H1 (cell line): ENCODE measurements around the gene RNF149. TPM values are rescaled to one million over a fixed set of nuclear protein-coding genes. Genes with fewer than 3 reads are reported as not detected.

ENCODE experiments used
- CTCF ChIA-PET: fragments of 300-600 bp; sonication (Branson Sonifier 250); formaldehyde crosslinking; loops from one replicate; lab custom pipeline; 2021; ENCODE audit not compliant: partially characterized antibody; lab: Charles Lee
- POLR2A ChIA-PET: fragments of 300-600 bp; sonication (Branson Sonifier 250); formaldehyde crosslinking; loops from one replicate; lab custom pipeline; 2021; ENCODE audit warnings: inconsistent platforms; ENCODE audit not compliant: partially characterized antibody; lab: Charles Lee
- DNase-seq, 2 experiments: peaks; one replicate each; pipeline versions ENCODE4 v3.0.0 to v3.0.0-alpha.2; 2010 to 2022; ENCODE audit warnings: low spot score in 2 of 2, low read depth in 1 of 2, mixed read lengths in 1 of 2
- FAIRE-seq: peaks from 2 replicates; lab custom pipeline; 2011; peaks lifted over from hg19 to GRCh38; lab: Jason Lieb, UNC
- H2AFZ ChIP-seq: 2 replicates; pipeline ENCODE4 v1.8.1; 2012; ENCODE audit warnings: low read length, inconsistent platforms
- H2AK5ac ChIP-seq: 2 replicates; pipeline ENCODE4 v1.6.1; 2013; ENCODE audit warnings: low read depth, low read length
- H2BK120ac ChIP-seq: replicated peaks from 2 replicates; pipeline ENCODE3; 2013; ENCODE audit warnings: low read depth, low read length, inconsistent platforms
- H2BK12ac ChIP-seq: 2 replicates; pipeline ENCODE4 v1.6.1; 2013; ENCODE audit warnings: low read depth, low read length
- H2BK15ac ChIP-seq: 2 replicates; pipeline ENCODE4 v1.6.1; 2013; ENCODE audit warnings: low read length
- H2BK20ac ChIP-seq: 2 replicates; pipeline ENCODE4 v1.6.1; 2013; ENCODE audit warnings: low read length
- H2BK5ac ChIP-seq: 2 replicates; pipeline ENCODE4 v1.6.1; 2013; ENCODE audit warnings: low read depth, low read length
- H3K14ac ChIP-seq: 2 replicates; pipeline ENCODE4 v1.6.1; 2013; ENCODE audit warnings: inconsistent platforms; ENCODE audit not compliant: insufficient read length
- H3K18ac ChIP-seq: 2 replicates; pipeline ENCODE4 v1.6.1; 2013; ENCODE audit warnings: low read length; ENCODE audit errors: extremely low read depth
- H3K23ac ChIP-seq: 2 replicates; pipeline ENCODE4 v1.6.1; 2013; ENCODE audit warnings: inconsistent platforms; ENCODE audit not compliant: insufficient read length
- H3K23me2 ChIP-seq: 2 replicates; pipeline ENCODE4 v1.6.1; 2013; ENCODE audit warnings: low read depth, low read length
- H3K27ac ChIP-seq: 2 replicates; pipeline ENCODE4 v1.6.1; 2011; ENCODE audit warnings: low read depth, low read length, inconsistent platforms
- H3K27me3 ChIP-seq, 4 experiments: replicated peaks in 1 of 4; 1 replicate in 1 of 4; 2 replicates in 3 of 4; pipeline versions ENCODE4 v1.6.1 to v1.8.1; 2011 to 2013; ENCODE audit warnings: low read length in 3 of 4, mild to moderate bottlenecking in 3 of 4, inconsistent platforms in 2 of 4, mixed read lengths in 2 of 4, moderate library complexity in 1 of 4; ENCODE audit not compliant: control insufficient read depth in 3 of 4, insufficient read depth in 3 of 4; ENCODE audit errors: extremely low read depth in 1 of 4
- H3K36me3 ChIP-seq, 4 experiments: 2 replicates each; pipeline versions ENCODE4 v1.6.1 to v1.8.1; 2011 to 2013; ENCODE audit warnings: mild to moderate bottlenecking in 4 of 4, low read length in 3 of 4, moderate library complexity in 2 of 4, control low read depth in 1 of 4, inconsistent platforms in 1 of 4; ENCODE audit not compliant: insufficient read depth in 4 of 4, control insufficient read depth in 2 of 4
- H3K4ac ChIP-seq: replicated peaks from 2 replicates; pipeline ENCODE3; 2013; ENCODE audit warnings: low read length, low read depth, mixed read lengths, inconsistent platforms; ENCODE audit not compliant: insufficient read length
- H3K4me1 ChIP-seq, 4 experiments: replicated peaks in 1 of 4; 1 replicate in 1 of 4; 2 replicates in 3 of 4; pipeline versions ENCODE4 v1.6.1 to v1.8.1; 2011 to 2013; ENCODE audit warnings: low read length in 3 of 4, inconsistent platforms in 2 of 4, mixed read lengths in 1 of 4; ENCODE audit not compliant: insufficient read depth in 4 of 4, control insufficient read depth in 3 of 4
- H3K4me2 ChIP-seq, 2 experiments: 2 replicates each; pipeline versions ENCODE4 v1.6.1 to v1.8.1; 2011 to 2013; ENCODE audit warnings: low read depth in 2 of 2, low read length in 2 of 2, control low read depth in 1 of 2, inconsistent platforms in 1 of 2, mild to moderate bottlenecking in 1 of 2; ENCODE audit not compliant: insufficient read depth in 1 of 2
- H3K4me3 ChIP-seq, 4 experiments: fragments of 200-600, 300-600 bp in 1 of 4; sonication (generic), shearing (Covaris generic), sonication (Bioruptor Twin) in 1 of 4; 2 replicates each; pipeline versions ENCODE4 v1.5.1 to v1.8.1; 2011 to 2016; ENCODE audit warnings: low read length in 4 of 4, low read depth in 3 of 4, control low read depth in 2 of 4, inconsistent platforms in 2 of 4, mild to moderate bottlenecking in 2 of 4, mixed read lengths in 1 of 4, moderate library complexity in 1 of 4; ENCODE audit not compliant: insufficient read depth in 2 of 4; ENCODE audit errors: extremely low read depth in 1 of 4
- H3K56ac ChIP-seq: replicated peaks from 2 replicates; pipeline ENCODE3; 2013; ENCODE audit warnings: low read depth, mild to moderate bottlenecking, mixed read lengths, low read length, inconsistent platforms; ENCODE audit not compliant: insufficient read length
- H3K79me1 ChIP-seq: 2 replicates; pipeline ENCODE4 v1.6.1; 2013; ENCODE audit warnings: low read depth, low read length, control low read depth
- H3K79me2 ChIP-seq, 2 experiments: 2 replicates each; pipeline versions ENCODE4 v1.6.1 to v1.8.1; 2012 to 2013; ENCODE audit warnings: low read length in 2 of 2, mild to moderate bottlenecking in 2 of 2, inconsistent platforms in 1 of 2; ENCODE audit not compliant: insufficient read depth in 2 of 2, control insufficient read depth in 1 of 2
- H3K9ac ChIP-seq, 4 experiments: replicated peaks in 1 of 4; 1 replicate in 1 of 4; 2 replicates in 3 of 4; pipeline versions ENCODE4 v1.6.1 to v1.8.1; 2011 to 2013; ENCODE audit warnings: low read depth in 3 of 4, low read length in 3 of 4, control low read depth in 2 of 4, mild to moderate bottlenecking in 2 of 4, moderate library complexity in 2 of 4, inconsistent platforms in 1 of 4; ENCODE audit errors: extremely low read depth in 1 of 4
- H3K9me3 ChIP-seq, 2 experiments: 2 replicates each; pipeline versions ENCODE4 v1.6.1 to v1.8.1; 2012 to 2013; ENCODE audit warnings: mild to moderate bottlenecking in 2 of 2, moderate library complexity in 2 of 2, control low read depth in 1 of 2, inconsistent platforms in 1 of 2, low read depth in 1 of 2, low read length in 1 of 2, mixed read lengths in 1 of 2; ENCODE audit not compliant: insufficient read depth in 2 of 2
- H4K20me1 ChIP-seq, 2 experiments: replicated peaks in 1 of 2; 2 replicates each; pipeline versions ENCODE3 to v1.8.1; 2011 to 2013; ENCODE audit warnings: inconsistent platforms in 2 of 2, low read length in 2 of 2, mild to moderate bottlenecking in 1 of 2; ENCODE audit not compliant: insufficient read depth in 2 of 2, control insufficient read depth in 1 of 2
- H4K5ac ChIP-seq: 2 replicates; pipeline ENCODE4 v1.6.1; 2013; ENCODE audit warnings: low read length, low read depth, mixed read lengths, inconsistent platforms; ENCODE audit not compliant: insufficient read length
- H4K8ac ChIP-seq: 2 replicates; pipeline ENCODE4 v1.8.0; 2013; ENCODE audit warnings: mild to moderate bottlenecking, moderate library complexity, low read length, inconsistent platforms; ENCODE audit not compliant: insufficient read depth; ENCODE audit errors: extremely low read depth
- H4K91ac ChIP-seq: replicated peaks from 2 replicates; pipeline ENCODE3; 2013; ENCODE audit warnings: low read length, mixed read lengths, inconsistent platforms; ENCODE audit not compliant: insufficient read length
- FOSL1 ChIP-seq: IDR thresholded peaks from 2 replicates; pipeline ENCODE4 v1.6.1; 2011; ENCODE audit warnings: mild to moderate bottlenecking, low read depth, low read length, moderate library complexity; ENCODE audit not compliant: insufficient read depth
- KDM1A ChIP-seq: fragments of 200-600, 300-600 bp; sonication (generic); IDR thresholded peaks from 2 replicates; pipeline ENCODE4 v1.7.1; 2016; ENCODE audit warnings: mild to moderate bottlenecking, low read length, borderline replicate concordance
- MAX ChIP-seq: IDR thresholded peaks from 2 replicates; pipeline ENCODE4 v1.6.1; 2012; ENCODE audit warnings: inconsistent platforms
- SIRT6 ChIP-seq: IDR thresholded peaks from one replicate; pipeline ENCODE4 v1.7.1; 2012; ENCODE audit warnings: low read length, inconsistent platforms
- ZNF274 ChIP-seq: IDR thresholded peaks from 2 replicates; pipeline ENCODE4 v1.7.0; 2012; ENCODE audit warnings: low read length, borderline replicate concordance; ENCODE audit errors: extremely low read depth
- WGBS, 2 experiments: shearing (Covaris generic) in 1 of 2; methylation state at CpG; one replicate each; pipeline versions ENCODE4 v1.1.6 to v1.1.7; 2013 to 2015; ENCODE audit warnings: low lambda C conversion rate in 2 of 2, mixed read lengths in 2 of 2, inconsistent platforms in 1 of 2, low coverage in 1 of 2, missing lambda C conversion rate in 1 of 2; ENCODE audit not compliant: insufficient replicate concordance in 2 of 2, insufficient coverage in 1 of 2, insufficient read length in 1 of 2; ENCODE audit errors: extremely low coverage in 1 of 2, missing lambda C conversion rate in 1 of 2; 5-methylcytosine and 5-hydroxymethylcytosine counted together
- polyA plus RNA-seq, 7 experiments: library from polyadenylated mRNA; depleted of rRNA in 3 of 7; stranded (reverse) in 5 of 7; unstranded in 2 of 7; fragments of >200 nt in 5 of 7; fragments of 200-250 nt in 2 of 7; gene quantifications; 1 replicate in 5 of 7; 2 replicates in 1 of 7; 4 replicates in 1 of 7; pipeline versions ENCODE4 v1.2.1 to v1.2.3, GENCODE V29; 2011 to 2013; ENCODE audit warnings: missing spikeins in 2 of 7, mixed read lengths in 2 of 7
- total RNA-seq: library from RNA; stranded (reverse); fragmentation: NEBNext Ultra II Directional; extraction: Animal tissue kit (Norgen Biotek cat#: 25700); gene quantifications from 2 replicates; pipeline ENCODE4 v1.2.1, GENCODE V29; 2021
- TF ChIP-seq, protein P1 (sequence below): IDR thresholded peaks from 2 replicates; pipeline ENCODE4 v1.6.1; 2011; ENCODE audit warnings: low read length, improper control_type of control experiment

RNF149 gene
- total and polyA plus RNA-seq, 2 of the 8 experiments (the other 6 are each of a cell fraction or from before 2014, with no cell fraction given): 16.6 to 28.2 TPM

- no peak overlapping the region for H3K56ac ChIP-seq
- DNase-seq: no peak
- H3K27ac ChIP-seq: no peak overlapping the region
- no peak overlapping the region for H4K91ac ChIP-seq
- H2AFZ ChIP-seq: no peak overlapping the region
- no peak overlapping the region for H2AK5ac ChIP-seq
- H3K23ac ChIP-seq: no peak overlapping the region
- H3K4me1 ChIP-seq: peaks cover 3 to 14% (median 5%) of the 10 kb centered on the region in 4 experiments
- peak overlapping the region in 2 of 4 experiments; percentile 69 to 80; a peak in 3 of 8 replicates for H3K4me3 ChIP-seq
- no peak overlapping the region for H4K8ac ChIP-seq
- H2BK12ac ChIP-seq: no peak overlapping the region
- H2BK5ac ChIP-seq: no peak overlapping the region
- peaks cover 0 to 5% (median 0%) of the 10 kb centered on the region in 4 experiments; a peak in 1 of 8 replicates for H3K36me3 ChIP-seq
- H4K5ac ChIP-seq: no peak overlapping the region
- peaks cover 18% of the 10 kb centered on the region in 2 experiments for H4K20me1 ChIP-seq
- no peaks in the 10 kb centered on the region for H3K9me3 ChIP-seq
- H3K4me2 ChIP-seq: peak overlapping the region; percentile 81 to 98; a peak in 3 of 4 replicates
- H2BK120ac ChIP-seq: no peak overlapping the region
- peaks cover 6% of the 10 kb centered on the region for H3K79me1 ChIP-seq
- FAIRE-seq: no peak
- peaks cover 0 to 65% of the 10 kb centered on the region in 2 experiments; a peak in 2 of 4 replicates for H3K79me2 ChIP-seq
- H3K9ac ChIP-seq: no peak overlapping the region
- no peak overlapping the region for H2BK20ac ChIP-seq
- ChIA-PET CTCF (no interaction called here), POLR2A (no interaction called here)
- H3K23me2 ChIP-seq: peaks cover 12% of the 10 kb centered on the region; the same call in 1 of the 2 replicates
- peaks cover 0 to 9% (median 0%) of the 10 kb centered on the region in 4 experiments; a peak in 3 of 7 replicates for H3K27me3 ChIP-seq
- H3K14ac ChIP-seq: no peak overlapping the region
- no peak overlapping the region for H3K4ac ChIP-seq
- H2BK15ac ChIP-seq: no peak overlapping the region
- no peak overlapping the region for H3K18ac ChIP-seq
- WGBS, 2 experiments: 82% methylated on average over 7 of the region's 7 CpGs; no CpG with 5 or more reads in 1 of the 2 experiments
- TF ChIP-seq ZNF274 (no peak), FOSL1 (no peak), SIRT6 (no peak), MAX (no peak), KDM1A (no peak)
- TF ChIP-seq, protein P1, sequence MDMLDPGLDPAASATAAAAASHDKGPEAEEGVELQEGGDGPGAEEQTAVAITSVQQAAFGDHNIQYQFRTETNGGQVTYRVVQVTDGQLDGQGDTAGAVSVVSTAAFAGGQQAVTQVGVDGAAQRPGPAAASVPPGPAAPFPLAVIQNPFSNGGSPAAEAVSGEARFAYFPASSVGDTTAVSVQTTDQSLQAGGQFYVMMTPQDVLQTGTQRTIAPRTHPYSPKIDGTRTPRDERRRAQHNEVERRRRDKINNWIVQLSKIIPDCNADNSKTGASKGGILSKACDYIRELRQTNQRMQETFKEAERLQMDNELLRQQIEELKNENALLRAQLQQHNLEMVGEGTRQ: no peak
These were observed 2.1 kb downstream of the RNF149 start for GRCh38 chr2:101306410-101306809.
